Measurements from ENCODE around the gene KLK3. TPM values are rescaled to one million over a fixed set of nuclear protein-coding genes. Genes with fewer than 3 reads are reported as not detected.

The KLK3 gene
- total and polyA plus RNA-seq, 8 donors: 46.9 to 134 TPM; not detected in 6

DNA sequence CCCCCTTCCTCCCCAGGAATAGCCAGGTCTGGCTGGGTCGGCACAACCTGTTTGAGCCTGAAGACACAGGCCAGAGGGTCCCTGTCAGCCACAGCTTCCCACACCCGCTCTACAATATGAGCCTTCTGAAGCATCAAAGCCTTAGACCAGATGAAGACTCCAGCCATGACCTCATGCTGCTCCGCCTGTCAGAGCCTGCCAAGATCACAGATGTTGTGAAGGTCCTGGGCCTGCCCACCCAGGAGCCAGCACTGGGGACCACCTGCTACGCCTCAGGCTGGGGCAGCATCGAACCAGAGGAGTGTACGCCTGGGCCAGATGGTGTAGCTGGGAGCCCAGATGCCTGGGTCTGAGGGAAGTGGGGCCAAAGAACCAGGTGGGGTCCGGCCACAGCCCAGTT, 21.7 kb downstream of the KLK3 start:
- Histone ChIP-seq H3K4me1 (no peaks in the 10 kb centered on the region), H3K27ac (no peak overlapping the region), H3K27me3 (peaks cover 0 to 89% (median 19%) of the 10 kb centered on the region in 3 donors), H3K36me3 (no peaks in the 10 kb centered on the region), H3K4me3 (no peak overlapping the region), H3K9me3 (no peaks in the 10 kb centered on the region)
- TF ChIP-seq EP300 (IDR thresholded peaks at IDR 0.05): no peak
- TF ChIP-seq, protein P1, sequence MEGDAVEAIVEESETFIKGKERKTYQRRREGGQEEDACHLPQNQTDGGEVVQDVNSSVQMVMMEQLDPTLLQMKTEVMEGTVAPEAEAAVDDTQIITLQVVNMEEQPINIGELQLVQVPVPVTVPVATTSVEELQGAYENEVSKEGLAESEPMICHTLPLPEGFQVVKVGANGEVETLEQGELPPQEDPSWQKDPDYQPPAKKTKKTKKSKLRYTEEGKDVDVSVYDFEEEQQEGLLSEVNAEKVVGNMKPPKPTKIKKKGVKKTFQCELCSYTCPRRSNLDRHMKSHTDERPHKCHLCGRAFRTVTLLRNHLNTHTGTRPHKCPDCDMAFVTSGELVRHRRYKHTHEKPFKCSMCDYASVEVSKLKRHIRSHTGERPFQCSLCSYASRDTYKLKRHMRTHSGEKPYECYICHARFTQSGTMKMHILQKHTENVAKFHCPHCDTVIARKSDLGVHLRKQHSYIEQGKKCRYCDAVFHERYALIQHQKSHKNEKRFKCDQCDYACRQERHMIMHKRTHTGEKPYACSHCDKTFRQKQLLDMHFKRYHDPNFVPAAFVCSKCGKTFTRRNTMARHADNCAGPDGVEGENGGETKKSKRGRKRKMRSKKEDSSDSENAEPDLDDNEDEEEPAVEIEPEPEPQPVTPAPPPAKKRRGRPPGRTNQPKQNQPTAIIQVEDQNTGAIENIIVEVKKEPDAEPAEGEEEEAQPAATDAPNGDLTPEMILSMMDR (IDR thresholded peaks at IDR 0.05): no peak
- no peak for TF ChIP-seq POLR2A (IDR thresholded peaks at IDR 0.05)
- no peak for TF ChIP-seq POLR2AphosphoS5 (IDR thresholded peaks at IDR 0.05)
- intact Hi-C loops (cut with DNase I; ENCODE audit: low total_unique reads): no loop called here
- 44 to 75% (median 67%) methylated on average over 4 to 7 of the region's 7 CpGs for WGBS, 5 donors
- DNase-seq: no peak

DNA sequence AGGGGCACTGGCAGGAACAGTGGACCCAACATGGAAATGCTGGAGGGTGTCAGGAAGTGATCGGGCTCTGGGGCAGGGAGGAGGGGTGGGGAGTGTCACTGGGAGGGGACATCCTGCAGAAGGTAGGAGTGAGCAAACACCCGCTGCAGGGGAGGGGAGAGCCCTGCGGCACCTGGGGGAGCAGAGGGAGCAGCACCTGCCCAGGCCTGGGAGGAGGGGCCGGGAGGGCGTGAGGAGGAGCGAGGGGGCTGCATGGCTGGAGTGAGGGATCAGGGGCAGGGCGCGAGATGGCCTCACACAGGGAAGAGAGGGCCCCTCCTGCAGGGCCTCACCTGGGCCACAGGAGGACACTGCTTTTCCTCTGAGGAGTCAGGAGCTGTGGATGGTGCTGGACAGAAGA, 22.6 kb downstream of the KLK3 start:
- Histone ChIP-seq H3K4me3 (no peak overlapping the region), H3K36me3 (no peaks in the 10 kb centered on the region), H3K27me3 (peaks cover 0 to 85% (median 19%) of the 10 kb centered on the region in 3 donors), H3K4me1 (no peaks in the 10 kb centered on the region), H3K9me3 (no peaks in the 10 kb centered on the region), H3K27ac (no peak overlapping the region)
- TF ChIP-seq, protein P1 (IDR thresholded peaks at IDR 0.05): no peak
- TF ChIP-seq POLR2AphosphoS5 (IDR thresholded peaks at IDR 0.05) (no peak), EP300 (IDR thresholded peaks at IDR 0.05) (no peak)
- no peak for DNase-seq
- 10 to 23% (median 13%) methylated on average over 8 of the region's 8 CpGs for WGBS, 5 donors
- intact Hi-C loops (cut with DNase I; ENCODE audit: low total_unique reads): no loop called here

DNA sequence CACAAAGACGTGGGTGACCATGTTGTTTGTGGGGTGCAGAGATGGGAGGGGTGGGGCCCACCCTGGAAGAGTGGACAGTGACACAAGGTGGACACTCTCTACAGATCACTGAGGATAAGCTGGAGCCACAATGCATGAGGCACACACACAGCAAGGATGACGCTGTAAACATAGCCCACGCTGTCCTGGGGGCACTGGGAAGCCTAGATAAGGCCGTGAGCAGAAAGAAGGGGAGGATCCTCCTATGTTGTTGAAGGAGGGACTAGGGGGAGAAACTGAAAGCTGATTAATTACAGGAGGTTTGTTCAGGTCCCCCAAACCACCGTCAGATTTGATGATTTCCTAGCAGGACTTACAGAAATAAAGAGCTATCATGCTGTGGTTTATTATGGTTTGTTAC, 24.1 kb downstream of the KLK3 start:
- no peak for DNase-seq
- Histone ChIP-seq H3K36me3 (no peaks in the 10 kb centered on the region), H3K4me3 (no peak overlapping the region), H3K27ac (no peak overlapping the region), H3K9me3 (no peaks in the 10 kb centered on the region), H3K4me1 (no peaks in the 10 kb centered on the region), H3K27me3 (peaks cover 0 to 81% (median 14%) of the 10 kb centered on the region in 3 donors)
- intact Hi-C loops (cut with DNase I; ENCODE audit: low total_unique reads): no loop called here
- WGBS, 5 donors: 45 to 56% (median 51%) methylated on average over 5 of the region's 5 CpGs
- TF ChIP-seq EP300 (IDR thresholded peaks at IDR 0.05) (no peak), POLR2A (IDR thresholded peaks at IDR 0.05) (no peak), POLR2AphosphoS5 (IDR thresholded peaks at IDR 0.05) (no peak)
- TF ChIP-seq, protein P1 (IDR thresholded peaks at IDR 0.05): no peak

DNA sequence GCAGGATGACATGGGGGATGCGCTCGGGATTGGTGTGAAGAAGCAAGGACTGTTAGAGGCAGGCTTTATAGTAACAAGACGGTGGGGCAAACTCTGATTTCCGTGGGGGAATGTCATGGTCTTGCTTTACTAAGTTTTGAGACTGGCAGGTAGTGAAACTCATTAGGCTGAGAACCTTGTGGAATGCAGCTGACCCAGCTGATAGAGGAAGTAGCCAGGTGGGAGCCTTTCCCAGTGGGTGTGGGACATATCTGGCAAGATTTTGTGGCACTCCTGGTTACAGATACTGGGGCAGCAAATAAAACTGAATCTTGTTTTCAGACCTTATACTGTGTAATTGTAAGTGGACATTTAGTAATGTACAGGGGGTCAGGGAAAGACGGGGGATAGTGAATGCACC, 25.5 kb downstream of the KLK3 start:
- H3K4me3 ChIP-seq: no peak overlapping the region
- WGBS, 5 donors: 69 to 77% (median 71%) methylated on average over 5 of the region's 5 CpGs
- no peak for DNase-seq
- H3K4me1 ChIP-seq: no peaks in the 10 kb centered on the region
- TF ChIP-seq, protein P1 (IDR thresholded peaks at IDR 0.05): no peak
- TF ChIP-seq POLR2AphosphoS5 (IDR thresholded peaks at IDR 0.05) (no peak), EP300 (IDR thresholded peaks at IDR 0.05) (no peak), POLR2A (IDR thresholded peaks at IDR 0.05) (no peak)
- H3K27me3 ChIP-seq: peaks cover 0 to 76% (median 7%) of the 10 kb centered on the region in 3 donors
- no peaks in the 10 kb centered on the region for H3K36me3 ChIP-seq
- intact Hi-C loops (cut with DNase I; ENCODE audit: low total_unique reads): no loop called here
- no peaks in the 10 kb centered on the region for H3K9me3 ChIP-seq
- no peak overlapping the region for H3K27ac ChIP-seq
